ENCODE data around the gene AEBP1.

AEBP1 gene

DNA sequence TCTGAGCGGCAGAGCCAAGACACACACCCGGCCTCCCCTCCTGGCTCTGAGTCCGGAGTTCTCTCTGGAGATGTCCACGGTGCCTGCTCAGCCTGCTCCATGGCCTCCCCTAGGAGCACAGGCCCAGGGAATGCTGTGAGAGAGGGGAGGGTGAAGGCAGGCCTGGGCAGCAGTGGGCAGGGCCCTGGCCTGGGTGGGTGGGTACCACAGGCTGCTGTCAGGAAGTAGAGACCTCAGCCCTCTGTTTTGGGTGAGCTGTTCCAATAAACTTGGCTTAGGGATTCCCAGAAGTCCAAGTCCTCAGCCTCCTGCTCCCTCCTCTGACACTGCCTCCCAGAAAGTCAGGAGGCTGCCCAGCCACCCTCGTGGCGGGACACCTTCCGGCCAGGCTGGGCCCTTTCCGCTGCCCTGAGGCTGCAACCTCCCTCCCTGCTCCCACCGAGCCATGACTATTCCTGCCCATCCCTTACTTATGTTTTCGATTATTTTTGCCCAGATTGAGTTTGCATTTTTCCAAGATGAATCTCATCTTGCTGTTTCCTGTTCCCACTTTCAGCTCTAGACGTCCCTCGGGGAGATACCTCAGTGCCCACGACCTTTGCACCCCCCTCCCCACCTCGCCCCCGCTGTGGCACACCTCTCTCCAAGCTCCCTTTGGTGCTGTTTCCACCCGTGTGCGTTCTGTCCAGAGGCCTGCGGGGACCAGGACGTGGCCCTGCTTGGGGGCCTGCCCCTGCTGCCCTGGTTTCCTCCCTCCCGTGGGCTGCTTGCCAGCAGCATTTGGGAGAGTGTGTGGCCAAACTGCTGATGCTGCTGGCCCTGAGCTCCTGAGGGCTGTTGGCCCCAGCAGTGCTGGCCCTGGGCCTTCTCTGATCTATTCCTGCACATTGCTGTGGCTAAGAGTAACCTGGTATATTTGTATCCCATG, 16.0 kb upstream of the AEBP1 start:
- peak; percentile 89 for DNase-seq

DNA sequence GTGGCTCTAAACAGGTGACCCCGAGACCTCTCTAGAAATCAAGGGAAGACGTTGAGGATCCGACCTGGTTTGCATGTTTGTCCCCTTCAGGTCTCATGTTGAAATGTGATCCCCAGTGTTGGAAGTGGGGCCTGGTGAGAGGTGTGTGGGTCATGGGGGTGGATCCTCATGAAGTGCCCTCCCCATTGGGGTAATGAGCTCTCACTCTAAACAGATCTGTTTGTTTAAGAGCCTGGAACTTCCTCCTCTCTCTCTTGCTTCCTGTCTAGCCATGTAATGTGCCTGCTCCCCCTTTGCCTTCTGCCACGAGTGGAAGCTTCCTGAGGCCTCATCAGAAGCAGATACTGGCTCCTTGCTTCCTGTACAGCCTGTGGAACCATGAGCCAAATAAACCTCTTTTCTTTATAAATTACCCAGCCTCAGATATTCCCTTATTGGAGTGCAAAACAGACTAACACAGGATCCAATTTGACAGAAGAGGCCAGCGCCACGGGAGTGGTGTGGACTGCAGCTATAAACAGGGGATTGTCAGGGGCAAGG, 11.0 kb upstream of the AEBP1 start:
- DNase-seq: no peak

DNA sequence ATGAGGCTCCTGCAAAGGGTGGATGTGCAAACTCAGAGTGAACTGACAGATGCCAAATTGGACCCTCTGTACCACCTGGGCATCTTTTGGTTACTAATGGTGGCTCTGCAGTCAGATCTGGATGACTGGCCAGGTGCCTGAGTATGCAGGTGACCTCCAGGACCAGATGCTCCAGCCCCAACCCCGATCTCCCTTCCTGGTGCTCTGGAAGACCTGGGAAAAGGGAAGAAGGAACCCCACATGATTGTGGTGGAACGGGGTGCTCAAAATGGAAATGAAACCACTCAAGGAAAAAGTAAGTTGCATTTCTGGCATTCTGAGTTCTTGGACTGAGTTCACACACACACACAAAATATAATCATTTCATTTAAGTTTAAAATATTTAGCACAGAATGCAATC, 9.8 kb upstream of the AEBP1 start:
- no peak for DNase-seq

DNA sequence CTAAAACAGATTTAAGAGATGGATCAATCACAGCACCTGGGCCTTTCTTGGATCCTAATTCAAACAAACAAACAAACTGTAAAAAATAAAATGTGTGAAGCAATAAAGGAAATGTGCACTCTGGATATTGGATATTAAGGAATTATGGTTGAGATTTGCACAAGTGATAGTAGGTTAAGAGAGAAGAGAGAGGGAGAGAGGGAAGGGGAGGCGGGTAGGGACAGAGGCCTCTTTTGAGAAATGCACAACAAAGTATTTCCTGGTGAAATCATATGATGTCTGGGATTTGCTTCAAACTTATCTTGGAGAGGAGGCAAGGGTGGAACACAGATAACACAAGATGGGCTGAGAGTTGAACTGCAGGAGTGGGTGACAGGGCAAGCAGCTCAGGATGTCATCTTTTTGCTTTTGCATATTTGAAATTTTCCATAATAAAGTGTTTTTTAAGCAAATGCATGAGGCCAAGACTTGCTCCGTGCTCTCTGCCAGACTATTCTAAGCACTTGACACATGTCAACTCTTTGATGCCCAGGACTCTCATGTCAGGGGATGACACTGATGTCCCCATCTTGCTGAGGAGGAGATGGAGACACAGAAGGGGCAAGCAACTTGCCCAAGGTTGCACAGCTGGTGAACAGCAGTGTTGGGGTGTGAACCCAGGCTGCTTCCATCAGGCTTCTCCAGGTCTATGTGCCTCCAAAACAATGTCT, 9.1 kb upstream of the AEBP1 start:
- DNase-seq: no peak

DNA sequence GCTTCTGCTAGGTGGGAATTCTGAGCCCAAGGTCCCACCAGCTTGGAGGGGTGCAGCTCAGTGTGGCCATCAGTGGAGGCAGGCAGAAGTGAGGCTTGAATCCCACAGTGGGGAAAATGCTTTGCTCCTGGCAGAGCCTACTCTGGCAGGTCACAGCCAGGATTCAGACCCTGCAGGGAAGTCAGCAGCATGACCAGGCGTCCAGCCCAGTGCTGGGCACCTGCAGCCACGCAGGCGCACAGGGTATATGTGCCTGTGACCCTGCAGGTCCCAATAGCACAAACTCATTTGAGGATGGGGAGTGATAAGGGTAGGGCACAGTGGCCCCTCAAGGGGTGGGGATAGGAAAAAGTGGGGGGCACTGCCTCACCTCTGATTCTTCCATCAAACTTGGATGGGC, 8.4 kb upstream of the AEBP1 start:
- no peak for DNase-seq

DNA sequence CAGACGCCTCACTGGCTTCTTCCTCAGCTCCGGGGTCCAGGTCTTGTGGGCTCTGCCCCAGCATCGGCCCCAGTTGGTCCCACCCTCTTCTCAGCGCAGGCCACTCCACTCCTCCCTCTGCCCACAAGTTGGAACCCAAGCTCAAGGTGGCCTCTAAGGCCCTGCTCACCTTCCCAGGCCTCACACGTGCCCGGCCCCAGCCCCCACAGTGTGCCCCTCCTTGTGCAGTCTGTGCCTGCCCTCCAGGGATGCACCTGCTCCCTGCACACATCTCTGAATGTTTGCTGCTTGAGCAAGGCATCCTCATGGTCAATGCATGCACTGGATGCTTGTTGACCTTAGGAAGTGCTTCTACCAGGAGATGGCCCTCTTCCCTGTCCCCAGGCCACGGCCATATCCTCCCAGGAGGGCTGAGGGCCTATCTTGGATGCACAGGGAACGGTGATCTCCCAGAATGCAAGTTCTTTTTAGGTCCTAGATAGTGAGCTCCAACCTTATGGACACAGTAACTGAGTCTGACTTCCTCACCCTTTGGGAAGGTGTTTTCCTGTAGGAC, 7.7 kb upstream of the AEBP1 start:
- no peak for DNase-seq

DNA sequence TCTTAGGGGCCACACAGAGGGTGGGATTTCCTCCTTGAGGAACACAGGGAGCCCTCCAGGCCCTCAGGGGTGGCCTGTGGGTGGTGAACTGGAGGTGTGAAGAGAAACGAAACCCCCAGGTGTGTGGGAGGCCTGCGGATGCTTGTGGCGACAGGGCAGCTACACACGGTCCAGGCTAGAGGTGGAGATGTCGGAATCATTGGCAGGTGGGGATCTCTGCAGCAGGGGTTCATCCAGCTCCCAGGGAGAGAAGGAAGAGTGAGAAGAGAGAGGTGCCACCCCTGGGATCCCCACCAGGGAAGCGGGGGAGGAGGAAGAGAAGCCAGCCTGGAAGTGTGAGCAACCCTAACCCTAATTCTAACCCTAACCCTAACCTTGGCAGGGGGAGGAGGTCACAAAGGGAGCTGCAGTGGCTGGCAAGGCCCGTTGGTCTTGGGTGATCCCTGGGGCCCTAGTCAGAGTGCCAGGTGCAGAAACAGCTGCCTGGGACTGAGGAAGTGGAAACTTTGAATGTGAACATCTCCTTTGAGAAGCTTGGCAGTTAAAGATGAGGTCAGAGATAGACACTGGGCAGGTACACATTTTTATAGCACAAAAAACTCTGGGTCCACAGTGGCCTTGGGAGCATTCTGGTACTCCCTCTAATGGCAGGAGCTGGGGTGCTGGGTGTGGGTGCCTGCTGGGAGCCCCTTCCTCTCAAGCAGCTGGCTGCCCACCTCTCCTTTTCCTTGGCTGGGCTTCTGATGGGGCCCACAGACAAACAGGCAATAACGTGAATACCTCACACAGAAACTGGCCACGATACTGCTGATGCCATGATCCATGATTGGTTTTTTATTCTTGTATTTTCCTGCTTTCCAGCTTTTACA, 6.8 kb upstream of the AEBP1 start:
- no peak for DNase-seq

DNA sequence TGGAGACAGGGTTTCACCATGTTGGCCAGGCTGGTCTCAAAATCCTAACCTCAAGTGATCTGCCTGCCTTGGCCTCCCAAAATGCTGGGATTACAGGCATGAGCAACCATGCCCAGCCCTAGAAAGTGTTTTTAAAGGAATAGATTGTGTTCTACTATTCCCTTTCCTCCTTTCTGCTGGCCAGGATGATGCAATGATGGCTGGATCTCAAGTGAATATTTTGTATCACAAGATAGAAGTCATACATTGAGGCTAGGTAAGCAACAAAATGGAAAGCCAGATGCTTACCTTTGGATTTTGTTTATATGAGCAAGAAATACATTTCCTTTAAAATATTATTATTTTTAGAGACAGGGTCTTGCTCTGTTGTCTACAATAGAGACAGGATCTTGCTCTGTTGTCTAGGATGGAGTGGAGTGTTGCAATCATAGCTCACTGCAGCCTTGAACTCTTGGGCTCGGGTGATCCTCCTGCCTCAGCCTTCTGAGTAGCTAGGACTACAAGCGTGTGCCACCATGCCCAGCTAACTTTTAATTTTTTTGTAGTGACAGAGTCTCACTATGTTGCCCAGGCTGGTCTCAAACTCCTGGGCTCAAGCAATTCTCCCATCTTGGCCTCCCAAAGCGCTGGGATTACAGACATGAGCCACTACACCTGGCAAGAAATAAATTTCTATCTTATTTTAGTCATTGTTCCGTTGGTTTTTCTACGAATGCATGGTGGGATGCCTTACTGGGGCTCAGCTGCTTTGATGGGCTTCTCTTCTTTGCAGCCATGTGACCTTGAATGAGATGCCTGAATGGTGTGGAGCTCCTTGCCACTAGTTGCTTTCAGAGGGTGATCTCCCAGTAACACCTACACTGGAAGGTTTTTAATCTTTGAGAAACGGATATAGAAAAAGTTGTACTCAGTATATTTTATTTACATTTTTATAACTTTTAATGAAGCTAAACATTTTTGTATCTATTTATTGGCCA, 5.8 kb upstream of the AEBP1 start:
- no peak for DNase-seq

DNA sequence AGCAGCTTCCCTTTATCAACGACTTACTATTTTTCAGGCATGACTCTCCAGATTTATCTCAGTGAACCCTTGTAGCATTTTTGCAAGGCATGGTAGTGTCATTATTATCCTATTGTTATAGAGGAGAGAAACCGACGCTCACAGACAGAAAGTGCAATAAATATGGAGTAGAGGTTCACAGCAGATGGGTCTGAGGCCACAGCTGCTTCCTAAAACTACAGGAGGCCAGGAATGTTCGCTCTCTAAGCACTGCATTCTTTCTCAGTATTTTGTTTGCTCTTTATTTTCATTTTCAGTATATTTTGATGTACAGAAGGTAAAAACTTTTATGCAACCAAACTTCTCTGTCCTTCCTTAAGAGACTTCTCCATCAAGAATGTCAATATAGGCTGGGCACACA, 4.5 kb upstream of the AEBP1 start:
- DNase-seq: peak; percentile 9

DNA sequence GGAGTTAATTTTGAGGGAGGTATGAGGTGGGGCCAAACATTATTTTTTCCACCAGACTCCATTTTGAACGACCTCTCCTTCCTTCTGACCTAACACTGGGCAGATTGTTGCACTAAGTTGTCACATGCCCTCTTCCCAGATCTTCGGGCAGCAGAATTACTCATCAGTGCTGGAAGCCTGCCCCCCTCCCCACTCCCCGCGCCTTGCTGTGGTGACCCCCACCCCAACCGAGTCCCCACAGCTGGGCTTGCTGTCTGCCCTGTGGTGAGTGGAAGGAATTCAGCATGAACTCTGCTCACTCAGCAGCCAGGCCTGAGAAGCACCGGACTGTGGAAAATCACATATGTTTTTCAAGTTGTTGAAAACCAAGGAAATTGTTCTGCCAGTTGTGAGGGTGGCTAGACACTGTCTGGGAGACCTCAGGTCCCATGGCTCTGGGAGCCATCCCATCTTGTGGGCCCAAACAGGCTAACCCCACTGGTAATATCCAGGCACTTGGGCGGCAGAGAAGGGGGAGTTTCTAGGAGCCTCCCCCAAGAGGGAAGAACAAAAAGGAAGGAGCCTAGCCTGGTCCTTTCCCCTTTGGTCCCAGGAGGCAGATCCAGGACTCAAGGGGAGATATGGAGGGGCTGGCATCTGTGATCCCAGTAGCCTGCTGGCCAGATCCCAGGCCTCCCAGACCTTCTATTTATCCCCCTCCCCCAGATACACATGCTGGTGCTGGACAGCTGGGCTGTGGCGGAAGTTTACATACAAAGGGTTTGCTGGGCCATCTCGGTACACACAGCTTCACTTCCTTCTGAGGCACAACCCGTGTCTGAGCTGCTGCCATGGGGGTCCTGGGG, 3.5 kb upstream of the AEBP1 start:
- peak; percentile 49 for DNase-seq

DNA sequence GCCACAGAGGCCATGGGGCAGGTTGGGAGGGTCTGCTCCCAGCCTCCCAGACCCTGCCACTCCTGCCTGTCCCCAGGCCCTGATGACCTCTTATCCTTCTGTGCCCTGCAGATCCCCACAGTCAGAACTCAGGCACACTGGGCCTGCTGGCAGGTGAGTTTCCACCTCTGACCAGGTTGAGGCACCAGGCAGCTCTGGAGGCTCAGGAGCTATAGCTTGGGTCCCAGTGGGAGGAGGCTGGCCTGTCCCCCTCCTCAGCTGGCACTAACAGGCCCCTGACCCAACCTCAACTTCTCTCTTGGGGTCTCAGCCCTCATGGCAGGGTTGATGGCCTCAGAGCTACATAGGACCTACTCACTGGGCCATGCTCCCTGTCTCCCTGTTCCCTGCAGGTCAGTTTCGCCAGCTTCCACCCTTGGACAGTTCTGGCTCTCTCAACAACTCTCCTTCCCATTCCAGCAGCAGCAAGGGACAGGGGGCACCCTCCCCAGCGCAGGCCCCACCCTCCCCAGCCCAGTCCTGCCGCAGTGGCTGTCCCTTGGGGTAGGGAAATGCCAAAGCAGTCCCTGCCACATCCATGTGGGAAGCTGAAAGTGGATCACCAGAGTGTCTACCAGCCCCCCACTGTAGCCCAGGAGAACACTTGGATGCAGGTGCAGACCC, 2.7 kb upstream of the AEBP1 start:
- DNase-seq: no peak

DNA sequence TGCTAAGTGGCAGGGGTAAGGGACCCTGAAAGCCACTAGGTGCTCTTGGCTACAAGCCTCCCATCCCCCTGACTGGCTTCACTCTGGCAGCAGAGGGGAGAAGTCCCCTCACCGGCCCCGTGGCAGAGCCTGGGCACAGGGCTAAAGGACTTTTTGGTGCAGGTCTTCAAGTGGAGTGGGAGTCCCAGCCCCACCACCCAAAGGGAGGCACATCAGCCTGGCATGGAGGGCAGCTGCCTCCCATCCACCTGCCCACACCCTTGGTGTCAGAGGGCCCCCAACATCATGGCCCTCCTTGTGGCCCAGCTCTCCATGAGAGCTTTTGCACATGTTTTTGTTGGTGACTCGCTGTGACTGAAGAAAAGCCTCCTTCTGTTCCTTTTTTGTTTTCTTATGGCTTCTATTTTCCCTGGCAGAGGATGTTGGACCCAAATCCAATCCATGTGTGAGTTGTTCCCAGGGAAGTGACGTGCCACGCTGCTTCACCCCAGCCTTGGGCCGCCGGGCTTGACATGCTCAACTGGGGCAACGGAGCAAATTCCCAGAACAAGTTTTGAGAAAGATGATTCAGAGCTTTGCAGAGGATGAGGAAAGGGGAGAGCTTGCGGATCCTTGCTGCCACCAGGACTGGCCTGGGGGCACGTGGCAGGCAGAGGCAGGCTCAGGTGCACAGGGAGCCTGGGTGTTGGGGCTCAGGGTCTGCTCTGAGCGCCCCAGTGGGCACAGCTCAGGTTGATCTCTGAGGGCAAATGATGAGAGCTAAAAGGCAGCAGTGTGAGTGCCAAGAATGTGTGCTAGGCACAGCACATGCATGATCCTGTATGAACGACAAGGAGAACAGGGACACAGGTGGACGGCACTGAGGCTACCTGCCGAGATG, 1.9 kb upstream of the AEBP1 start:
- peak; percentile 77 for DNase-seq

DNA sequence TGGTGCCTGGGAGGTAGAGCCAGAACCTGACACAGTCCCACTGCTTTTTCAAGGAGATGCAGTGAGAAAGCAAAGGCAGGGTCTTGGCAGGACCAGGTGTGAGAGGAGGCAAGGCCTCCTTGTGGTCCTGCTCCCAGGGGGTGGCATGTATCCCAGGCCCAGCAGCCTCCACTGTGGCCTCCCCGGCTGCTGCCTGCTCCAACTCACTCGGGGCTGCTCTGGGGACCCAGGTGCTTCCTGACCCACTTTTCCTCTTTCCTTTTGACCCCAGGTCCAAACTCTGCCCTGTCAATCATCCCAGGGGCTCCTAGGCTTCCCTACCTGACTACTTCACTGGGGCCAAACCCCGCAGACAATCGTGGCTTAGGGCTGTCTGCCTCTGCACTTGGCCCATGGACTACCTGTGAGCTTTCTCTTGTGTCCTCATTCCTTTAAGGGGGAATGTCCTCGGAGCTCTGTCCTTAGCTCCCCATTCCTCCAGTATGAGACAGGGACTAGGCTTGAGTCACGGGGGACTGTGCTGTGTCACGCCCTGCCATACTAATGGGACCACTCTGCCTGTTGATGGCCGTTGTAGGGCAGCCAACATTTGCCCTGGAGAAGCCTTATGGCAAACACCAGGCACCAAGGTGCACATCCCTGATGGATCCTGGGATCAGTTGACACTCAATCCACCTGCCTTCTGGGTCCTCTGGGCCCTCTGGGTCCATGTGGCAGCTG, 1.1 kb upstream of the AEBP1 start:
- no peak for DNase-seq

DNA sequence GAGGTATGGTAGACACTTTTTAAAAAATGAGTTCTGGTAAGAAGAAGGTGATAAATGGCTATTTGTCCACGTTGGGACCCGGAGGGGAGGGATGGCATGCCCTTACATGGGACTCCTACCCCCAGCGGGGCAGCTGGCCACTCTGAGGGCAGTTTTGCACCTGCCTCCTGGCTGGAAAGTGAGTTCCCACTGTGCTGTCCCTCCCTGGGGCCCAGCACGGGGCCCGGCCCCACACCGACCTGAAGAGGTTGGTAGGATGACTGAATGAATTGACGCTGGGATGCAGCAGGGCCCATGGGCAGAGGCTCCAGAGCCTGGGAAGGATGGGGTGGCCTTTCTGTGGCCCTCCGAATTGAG, 601 bp upstream of the AEBP1 start:
- no peak for DNase-seq

DNA sequence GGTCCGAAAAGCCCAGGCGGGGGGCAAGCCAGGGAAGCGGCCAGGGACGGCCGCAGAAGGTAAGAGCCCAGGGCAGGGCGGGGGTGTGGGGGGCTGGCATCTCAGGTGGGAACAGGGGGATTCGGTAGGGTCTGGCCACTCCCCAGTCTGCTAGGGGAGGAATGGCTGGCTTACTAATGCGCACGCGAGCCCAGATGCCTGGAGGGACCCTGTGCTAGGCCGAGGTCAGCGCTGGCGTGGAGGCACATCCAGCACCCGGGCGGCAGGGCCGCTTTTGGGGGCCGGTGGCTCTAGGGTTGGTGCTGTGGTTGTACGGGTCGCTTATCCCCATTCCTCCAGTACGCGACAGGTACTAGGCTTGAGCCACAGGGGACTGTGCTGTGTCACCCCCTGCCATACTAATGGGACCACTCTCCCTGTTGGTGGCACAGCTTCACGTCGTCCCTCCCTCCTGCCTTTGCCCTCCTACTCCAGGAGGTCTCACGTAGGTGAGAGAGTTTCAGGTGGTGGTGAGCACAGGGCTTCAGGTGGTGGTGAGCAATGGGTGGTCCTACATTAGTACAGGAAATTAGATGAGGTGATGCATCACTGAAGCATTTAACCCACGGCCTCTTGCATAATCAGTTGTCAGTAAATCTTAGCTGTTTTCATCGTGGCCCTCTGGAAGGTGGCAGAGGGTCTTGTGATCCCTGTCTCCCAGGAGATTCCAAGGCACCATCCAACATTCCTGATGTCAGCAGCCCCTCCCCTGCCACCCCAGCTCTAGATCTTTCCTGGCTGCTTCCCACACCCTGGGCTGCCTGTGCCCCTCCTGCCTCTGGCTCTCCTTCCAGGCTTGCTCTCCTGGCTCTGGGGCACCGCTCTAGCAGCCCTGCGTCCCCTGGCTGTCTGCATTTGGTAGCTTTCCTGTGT, 971 bp downstream of the AEBP1 start:
- peak; percentile 78 for DNase-seq

DNA sequence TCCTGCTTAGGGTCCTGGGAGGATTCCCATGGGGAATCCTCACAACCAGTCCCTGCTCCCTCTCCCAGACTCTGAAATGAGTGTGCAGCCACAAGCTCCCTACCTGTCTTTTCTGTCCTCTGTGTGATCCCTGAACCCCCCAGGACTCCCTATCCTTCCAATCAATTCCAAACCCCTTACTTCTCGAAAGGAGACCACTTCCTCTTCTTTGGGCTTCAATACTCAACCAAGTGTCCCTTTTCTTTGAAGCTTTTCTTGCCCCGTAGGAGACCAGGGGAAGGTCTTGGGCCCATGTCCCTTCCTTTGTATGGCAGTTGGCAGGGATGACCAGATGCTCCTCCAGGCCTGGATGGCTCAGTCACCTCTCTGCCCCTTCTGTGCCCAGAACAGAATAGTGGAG, 1.7 kb downstream of the AEBP1 start:
- DNase-seq: no peak

All from fibroblast of skin of right quadriceps (primary cell).